ENCODE data around the gene DNAJC27.
A peak's percentile ranks its signal among the peaks of the same experiment; 100 is the strongest.

DNAJC27 gene

DNA sequence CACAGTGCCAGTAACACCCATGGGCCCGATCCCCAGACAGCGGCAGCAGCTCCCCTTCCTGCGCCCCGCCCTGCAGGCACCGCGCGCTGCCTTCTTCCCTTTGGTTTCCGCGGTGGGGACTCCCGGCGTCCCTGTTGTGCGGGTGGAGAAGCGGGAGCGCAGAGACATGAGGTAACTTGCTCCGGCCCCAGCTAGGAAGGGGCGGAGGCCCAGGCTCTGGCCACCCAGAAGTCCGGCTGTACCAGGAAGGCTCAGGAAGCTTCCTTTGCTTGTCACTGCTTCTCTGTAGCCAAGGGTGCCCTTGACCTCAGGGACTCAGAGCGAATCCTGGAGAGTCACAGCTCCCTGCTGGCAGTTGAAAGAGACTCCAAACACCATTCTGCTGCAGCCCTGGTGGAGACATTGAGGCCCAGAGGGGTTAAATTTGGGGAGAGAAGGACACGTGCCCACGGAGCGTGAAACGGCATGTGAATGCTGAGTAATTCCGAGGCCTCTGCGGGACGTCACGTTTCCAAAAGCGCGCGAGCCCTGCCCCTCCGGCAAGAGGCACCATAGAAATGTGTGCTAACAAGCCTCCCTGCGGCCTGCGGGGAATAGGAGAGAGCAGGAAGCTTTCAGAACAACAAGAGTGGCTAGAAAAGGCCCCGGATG is 45.0 kb downstream of the DNAJC27 start:
- DNase-seq (ENCODE audit: low read depth in 2 of 3, low spot score in 1 of 3) = peak in 1 of 3 donors; percentile 55

DNA sequence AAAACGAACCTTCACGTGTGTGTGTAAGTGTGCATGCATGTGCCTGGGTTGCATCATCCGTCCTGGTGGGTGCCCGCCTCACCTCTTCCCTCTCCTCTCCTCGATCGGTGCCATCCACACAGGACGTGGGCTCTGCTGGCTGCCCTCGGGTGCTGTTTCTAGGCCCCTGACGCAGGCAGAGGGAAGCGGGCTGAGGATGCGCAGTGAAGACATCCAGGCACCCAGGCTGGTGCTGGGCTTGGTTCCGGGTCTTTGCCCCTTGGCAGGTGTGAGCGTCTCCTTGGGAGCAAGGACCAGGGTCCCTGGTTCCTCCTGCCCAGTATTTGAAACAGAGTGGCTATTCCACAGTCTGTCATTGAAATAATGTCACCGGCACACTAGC is 45.5 kb downstream of the DNAJC27 start:
- no peak for DNase-seq (ENCODE audit: low read depth in 2 of 3, low spot score in 1 of 3)

DNA sequence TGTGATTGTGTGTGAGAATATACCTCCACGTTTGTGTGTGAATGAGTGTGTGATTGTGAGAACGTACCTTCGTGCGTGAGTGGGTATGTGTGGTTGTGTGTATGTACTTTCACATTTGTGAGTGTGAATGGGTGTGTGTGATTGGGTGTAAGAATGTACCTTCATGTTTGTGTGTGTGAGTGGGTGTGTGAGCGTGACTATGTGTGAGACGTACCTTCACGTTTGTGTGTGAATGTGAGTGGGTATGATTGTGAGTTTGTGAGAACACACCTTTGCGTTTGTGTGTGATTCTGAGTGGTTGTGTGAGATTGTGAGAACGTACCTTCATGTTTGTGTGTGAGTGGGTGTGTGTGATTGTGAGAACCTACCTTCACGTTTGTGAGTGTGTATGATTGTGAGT is 45.9 kb downstream of the DNAJC27 start:
- DNase-seq (ENCODE audit: low read depth in 2 of 3, low spot score in 1 of 3) = no peak

DNA sequence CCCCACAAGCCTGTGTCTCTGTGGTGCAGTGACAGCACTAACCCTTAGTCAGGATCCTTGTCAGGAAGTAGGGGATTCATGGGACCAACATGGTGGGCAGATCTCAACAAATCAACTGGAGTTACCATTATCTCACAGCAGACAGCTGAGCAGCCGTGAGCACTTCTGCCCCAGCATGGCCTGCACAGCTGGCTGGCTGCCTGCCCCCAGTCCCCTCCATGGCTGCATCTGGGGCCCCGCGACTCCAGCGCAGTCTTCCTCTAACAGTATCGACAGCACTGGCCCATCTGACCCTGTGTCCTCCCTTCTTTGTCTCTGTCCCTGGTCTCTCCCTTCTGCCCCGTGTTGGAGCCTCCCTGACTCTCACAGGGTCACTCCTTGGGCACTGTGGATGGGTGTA is 47.0 kb downstream of the DNAJC27 start:
- DNase-seq (ENCODE audit: low read depth in 2 of 3, low spot score in 1 of 3) = no peak

DNA sequence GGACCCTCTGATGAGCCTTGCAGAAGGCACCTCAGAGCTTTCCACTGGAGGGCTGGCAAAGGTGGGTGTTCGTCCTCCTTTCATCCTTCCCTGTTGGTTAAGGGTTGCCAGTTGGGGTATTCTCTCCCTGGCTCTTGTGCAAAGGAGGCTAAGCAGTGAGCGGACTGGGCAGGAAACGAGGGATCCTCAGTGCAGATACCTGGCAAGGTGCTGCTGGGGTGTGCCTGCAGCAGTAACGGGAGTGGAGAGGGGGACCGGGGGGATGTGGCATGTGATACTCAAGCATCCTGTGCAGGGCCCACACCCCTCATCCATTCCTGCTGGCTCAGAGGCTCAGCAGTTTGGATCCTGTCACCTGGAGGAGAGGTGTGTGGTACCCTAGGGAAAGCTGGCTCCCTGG is 47.5 kb downstream of the DNAJC27 start:
- no peak for DNase-seq (ENCODE audit: low read depth in 2 of 3, low spot score in 1 of 3)

DNA sequence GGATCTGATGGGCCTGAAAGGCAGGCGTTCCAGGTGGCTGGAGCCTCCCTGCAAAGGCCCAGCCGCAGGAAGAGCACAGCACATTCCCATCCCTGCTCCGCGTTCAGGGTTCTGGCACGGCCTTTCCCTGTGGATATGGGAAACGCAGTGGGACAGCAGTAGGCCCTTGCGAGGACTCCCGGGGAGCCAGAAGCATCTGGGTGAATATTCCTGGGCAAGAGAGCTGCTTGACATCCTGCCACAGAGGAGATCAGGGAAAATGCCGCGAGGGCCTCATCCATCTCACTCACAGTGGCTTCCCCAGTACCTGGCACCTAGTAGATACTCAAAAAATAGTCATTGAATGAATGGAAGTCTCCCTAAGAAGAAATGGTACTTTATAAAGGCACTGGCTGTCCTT is 48.6 kb downstream of the DNAJC27 start:
- DNase-seq (ENCODE audit: low read depth in 2 of 3, low spot score in 1 of 3) = no peak

DNA sequence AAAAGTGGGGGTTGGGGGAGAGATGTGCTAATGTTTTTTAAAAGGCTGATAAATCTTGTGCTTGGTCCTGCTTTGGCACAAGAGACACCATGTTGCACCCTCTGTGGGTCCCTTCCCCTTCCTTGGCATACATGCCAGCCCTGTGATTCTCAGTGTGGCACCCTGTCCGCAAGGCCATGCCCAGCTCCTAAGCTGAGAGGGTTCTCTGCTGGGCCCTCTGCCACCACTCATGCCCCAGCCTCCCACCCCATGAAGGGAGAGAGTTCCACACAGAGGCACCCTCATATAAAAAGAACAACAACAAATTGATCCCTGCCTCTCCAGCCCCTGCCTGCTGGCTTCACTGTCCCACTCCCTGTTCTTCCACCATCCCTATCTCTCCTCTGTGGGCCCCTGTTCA is 49.2 kb downstream of the DNAJC27 start:
- DNase-seq (ENCODE audit: low read depth in 2 of 3, low spot score in 1 of 3) = no peak

DNA sequence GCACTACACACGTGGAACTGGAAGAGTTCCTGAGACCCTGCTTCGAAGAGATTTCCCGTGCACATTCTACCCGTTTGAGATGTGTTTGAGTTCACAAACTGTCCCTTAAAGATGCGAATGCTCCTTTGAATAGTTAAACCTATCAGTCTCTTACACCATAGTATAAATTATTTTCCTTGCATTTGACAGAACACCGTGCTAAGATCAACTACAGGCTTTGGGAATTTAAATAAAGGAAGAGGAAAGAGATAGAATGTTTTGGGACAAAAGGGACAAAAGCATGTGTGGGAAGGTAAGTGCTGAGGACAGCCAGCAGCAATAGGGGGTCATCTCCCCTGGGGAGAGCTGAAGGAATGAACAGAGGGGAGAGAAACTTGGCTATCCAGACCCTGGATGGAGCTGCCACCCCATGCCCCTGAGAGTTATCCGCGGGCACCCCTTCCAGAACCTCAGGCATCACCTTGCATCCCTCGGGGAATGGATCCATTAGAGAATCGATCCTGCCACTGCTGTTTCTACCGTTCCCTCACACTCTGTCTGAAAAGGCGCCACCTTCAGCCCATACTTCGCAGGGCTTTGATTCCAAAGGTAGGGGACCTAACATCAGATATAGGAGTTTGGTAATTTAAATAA is 50.8 kb downstream of the DNAJC27 start:
- DNase-seq (ENCODE audit: low read depth in 2 of 3, low spot score in 1 of 3) = no peak

DNA sequence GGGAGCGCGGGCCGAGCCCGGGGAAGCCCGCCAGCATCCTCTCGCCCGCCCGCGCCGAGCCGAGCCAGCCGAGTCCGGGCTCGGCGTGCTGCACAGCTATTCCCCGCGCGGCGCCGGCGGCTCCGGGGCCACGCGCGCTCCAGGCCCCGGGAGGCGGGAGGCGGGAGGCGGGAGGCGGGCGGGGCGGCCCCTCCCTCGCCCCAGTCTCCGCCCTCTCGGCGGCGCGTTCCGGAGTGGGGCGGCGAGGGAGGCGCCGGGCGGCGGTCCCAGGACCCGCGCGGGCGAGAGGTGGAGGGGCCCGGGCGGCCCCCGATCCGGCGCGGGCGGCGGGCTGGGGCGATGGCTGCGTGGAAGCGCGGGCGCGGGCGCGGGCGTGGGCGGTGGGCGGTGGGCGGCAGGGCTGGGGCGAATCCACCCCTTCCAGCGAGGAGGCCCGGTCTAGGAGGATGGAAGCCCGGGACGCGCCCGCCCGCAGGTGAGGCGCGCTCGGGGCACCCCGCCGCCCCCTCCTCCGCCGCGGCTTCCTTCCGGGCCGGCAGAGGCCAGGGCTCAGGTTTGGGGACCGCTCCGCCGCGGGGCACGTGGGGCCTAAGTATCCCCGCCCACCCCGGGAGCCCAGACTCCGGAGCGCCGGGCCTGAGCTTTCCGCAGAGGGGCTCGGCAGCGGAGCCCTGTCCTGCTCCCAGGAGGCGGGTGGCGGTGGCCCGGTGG is 51.5 kb downstream of the DNAJC27 start, which contains the start of gene ADCY3:
Gene ADCY3, minus strand, starts transcription at position 140 of the 711 bp plus-strand sequence. CDS start 1,250 bp downstream, outside the sequence.
- peak in 1 of 3 donors; percentile 54 for DNase-seq (ENCODE audit: low read depth in 2 of 3, low spot score in 1 of 3)

DNA sequence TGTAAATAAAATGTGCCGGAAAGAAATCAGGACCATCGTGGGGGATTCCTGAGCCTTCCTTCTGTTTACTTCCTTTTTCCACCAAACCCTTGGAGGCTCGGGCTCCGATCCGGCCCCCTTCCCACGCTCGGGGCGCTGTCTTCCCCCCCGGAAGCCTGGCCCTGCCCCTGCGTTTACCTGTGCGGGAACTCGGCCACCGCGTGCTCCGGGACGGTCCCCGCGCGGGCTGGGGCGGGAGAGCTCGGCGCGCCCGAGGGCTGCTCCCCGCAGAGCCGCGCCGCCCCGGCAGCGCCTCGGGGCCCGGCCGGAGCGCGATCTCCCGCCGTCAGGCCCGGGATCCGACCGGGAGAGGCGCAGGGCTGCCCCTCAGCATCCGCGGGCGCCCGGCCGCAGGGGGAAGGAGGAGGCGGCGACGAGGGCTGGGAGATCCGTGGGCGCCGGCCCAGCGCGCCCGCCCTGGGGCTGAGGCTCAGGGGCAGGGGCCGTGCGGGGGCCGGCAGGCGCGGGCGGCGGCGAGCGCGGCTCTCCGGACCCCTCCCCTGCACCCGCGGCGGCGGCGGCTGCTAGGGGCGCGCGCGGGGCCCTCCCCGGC is 52.2 kb downstream of the DNAJC27 start:
- DNase-seq (ENCODE audit: low read depth in 2 of 3, low spot score in 1 of 3) = peak in 1 of 3 donors; percentile 23

DNA sequence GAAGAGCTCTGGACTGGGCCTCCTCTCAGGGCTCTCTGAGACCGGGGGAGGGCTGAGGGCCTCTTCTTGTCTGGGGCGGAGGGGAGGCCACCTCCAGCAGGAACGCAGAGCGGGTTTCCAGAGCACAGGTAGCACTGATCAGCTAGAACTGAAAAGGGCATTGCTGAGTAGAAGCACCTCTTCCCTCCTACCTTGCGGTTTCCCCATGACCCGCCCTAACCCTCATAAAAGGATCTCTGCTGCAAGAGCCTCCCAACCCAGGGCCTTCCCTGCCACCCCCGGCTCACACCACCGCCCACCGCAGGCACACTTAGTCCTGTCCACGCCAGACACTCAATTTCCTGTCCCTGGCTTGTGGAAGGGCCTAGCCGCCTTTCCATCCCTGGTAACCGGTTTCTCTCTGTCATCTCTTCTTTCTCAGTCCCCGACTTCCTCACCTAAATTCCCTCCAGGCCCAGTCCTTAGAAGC is 52.7 kb downstream of the DNAJC27 start:
- peak in 1 of 3 donors; percentile 39 for DNase-seq (ENCODE audit: low read depth in 2 of 3, low spot score in 1 of 3)

DNA sequence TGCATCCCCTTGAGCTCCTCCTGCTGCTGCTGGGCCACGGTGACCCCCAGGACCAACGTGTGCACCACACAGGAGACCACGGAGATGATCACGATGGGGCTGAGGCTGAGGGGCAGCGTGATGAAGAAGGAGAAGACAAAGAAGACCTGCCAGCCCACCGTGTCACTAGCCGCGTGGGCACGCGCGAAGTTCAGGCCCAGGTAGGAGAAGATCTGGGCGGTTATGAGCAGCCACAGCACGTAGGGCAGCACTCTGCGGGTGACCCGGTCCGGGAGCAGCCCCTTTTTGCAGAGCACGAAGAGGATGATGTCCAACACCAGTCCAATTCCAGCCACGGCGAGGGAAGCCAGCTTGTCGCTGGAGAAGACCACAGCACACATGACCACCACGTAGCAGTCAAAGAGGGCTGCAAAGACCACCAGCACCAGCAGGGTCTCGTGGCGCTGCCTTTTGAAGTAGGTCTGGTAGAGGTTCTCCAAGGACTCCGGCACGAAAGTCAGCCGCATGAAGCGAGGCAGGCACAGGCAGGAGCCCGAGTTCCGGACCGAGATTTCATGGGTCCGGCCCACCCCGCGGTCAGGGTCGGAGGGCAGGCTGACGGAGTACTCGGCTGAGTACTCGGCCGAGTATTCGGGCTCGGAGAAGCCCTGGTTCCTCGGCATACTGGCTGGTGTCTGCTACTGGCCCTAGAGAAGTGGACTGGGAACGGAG is 53.3 kb downstream of the DNAJC27 start:
- DNase-seq (ENCODE audit: low read depth in 2 of 3, low spot score in 1 of 3) = no peak

DNA sequence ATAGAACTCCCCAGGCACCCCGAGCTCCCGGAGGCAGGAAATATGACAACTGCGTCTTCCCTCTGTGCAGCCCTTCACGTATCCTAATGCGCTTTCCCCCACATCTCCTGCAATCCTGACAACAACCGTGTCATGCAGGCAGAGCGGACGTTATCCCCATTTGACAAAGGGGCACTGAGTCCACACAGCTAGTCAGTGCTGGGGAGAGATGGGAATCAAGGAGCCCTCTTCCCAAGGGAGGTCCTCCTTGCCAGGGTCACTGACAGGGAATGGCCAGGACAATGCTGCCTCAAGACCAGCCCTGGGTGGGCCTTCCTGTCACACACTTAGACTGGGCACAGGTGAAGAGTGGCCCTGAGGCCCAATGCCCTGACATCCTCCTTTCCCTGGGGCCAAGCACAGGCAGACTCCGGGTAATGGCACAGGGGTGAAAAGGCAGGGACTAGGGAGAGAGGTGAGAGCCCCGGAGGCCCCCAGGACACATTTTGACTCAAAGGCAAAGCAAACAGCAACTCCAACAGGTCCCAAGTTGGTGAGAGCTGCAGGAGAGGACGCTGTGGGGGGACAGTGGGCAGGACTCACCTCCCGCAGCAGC is 53.9 kb downstream of the DNAJC27 start:
- no peak for DNase-seq (ENCODE audit: low read depth in 2 of 3, low spot score in 1 of 3)

DNA sequence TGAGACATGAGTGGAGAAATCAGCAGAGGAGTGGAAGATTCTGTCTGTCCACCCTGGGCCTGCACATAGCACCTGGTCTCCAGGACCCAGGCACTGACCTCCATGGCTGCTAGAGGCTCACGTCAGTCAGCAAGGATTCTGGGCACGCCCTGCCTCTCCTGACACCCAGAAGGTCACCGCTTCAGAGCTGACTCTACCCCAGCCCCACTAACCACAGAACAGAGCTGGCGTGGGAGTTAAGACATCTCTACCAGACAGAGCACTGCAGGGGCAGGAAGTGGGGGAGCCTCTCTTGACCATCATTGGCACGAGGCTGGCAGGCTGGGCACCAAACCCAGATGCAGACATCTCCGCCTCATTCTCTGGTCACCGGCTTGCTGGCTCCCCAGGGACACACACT is 54.7 kb downstream of the DNAJC27 start:
- peak in 1 of 3 donors; percentile 16 for DNase-seq (ENCODE audit: low read depth in 2 of 3, low spot score in 1 of 3)

DNA sequence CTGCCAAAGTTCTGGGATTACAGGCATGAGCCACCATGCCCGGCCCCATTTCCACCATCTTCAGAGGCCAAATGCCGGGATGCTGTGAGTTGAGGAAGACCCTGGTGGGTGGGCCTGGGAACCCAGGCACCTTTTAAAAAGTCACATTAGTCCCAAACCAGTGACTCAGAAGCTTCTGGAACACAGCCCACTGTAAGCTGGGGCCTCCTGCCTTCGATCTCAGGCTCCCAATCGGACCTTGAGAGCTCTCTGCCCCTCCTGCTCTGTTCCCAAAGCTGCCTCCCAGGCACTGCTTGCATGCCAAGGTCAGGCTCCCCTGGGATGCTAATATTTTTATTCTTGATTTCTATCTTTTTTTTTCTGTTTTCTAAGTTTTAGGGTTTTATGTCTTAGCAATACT is 56.0 kb downstream of the DNAJC27 start:
- no peak for DNase-seq (ENCODE audit: low read depth in 2 of 3, low spot score in 1 of 3)

DNA sequence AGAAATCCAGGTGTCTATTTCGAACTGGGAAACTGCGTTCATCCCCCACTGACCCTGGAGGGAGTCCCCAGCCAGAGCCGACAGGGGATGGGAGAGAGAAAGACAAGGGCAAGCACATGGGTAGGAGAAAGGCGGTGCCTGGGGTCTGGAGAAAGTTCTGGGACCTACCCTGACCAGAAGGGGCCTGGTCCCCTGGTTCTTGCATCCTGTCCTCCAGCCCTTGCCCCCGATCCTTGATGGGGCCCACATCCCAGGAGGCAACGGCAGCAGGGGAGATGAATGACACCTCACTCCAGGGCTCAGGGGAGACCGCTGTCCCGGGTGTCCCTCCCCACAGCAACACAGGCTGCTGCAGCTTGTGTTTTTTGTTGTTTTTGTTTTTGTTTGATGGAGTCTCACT is 56.6 kb downstream of the DNAJC27 start:
- no peak for DNase-seq (ENCODE audit: low read depth in 2 of 3, low spot score in 1 of 3)

DNA sequence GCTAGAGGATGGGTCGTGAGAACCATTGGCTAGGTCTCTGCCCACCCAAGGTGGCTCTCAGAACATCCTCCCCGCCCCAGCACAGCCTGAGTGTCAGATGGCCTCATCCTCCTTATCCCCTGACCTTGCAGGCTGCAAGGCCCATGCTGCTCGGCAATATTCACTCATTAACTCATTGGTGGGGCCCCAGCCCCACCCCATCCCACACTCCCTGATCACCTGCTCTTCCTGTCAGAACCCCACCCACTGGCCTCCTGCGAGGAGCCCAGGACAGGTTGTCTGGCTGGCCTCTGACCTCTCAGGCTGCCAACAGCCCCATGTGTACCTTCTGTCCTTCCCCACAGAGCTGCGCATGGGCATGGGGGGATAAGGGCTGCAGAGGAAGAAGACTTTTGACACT is 57.0 kb downstream of the DNAJC27 start:
- DNase-seq (ENCODE audit: low read depth in 2 of 3, low spot score in 1 of 3) = no peak

DNA sequence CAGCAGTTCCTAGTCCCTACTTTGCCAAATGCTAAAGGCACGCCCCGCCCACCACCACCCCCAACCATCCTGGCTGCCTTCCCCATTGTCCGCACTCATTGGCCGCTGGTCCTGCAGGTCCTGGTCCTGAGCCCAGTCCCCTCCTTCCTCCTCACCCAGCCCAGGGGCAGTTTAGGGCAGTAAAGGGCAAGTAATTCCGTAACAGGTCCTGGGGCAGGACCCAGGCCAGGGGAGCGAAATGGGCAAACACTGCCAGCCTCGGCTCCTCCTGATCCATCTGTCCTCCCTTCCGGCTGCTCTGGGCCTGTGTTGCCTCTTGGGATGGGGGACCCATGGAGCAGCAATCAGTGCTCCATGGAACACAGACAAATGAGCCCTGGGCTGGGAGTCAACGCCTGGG is 57.8 kb downstream of the DNAJC27 start:
- DNase-seq (ENCODE audit: low read depth in 2 of 3, low spot score in 1 of 3) = no peak

DNA sequence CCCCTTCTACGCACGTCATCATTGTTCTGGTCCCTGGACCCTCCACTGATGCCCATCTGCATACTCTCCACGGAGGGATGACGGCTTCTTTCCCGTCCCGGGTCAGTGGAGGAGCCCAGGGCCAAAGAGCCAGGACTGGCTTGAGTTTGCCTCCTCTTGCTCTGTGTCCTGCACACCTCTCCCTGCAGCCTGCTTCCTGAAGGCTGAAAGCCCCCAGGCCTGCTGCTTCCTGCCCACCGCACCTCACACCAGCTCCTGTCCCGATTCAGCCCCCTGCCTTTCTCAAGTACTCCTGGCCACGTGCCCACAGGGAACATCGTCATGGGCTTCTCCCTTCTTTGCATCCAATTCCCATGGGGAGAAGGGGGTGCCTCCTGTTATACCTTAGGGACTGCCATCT is 58.8 kb downstream of the DNAJC27 start:
- no peak for DNase-seq (ENCODE audit: low read depth in 2 of 3, low spot score in 1 of 3)

DNA sequence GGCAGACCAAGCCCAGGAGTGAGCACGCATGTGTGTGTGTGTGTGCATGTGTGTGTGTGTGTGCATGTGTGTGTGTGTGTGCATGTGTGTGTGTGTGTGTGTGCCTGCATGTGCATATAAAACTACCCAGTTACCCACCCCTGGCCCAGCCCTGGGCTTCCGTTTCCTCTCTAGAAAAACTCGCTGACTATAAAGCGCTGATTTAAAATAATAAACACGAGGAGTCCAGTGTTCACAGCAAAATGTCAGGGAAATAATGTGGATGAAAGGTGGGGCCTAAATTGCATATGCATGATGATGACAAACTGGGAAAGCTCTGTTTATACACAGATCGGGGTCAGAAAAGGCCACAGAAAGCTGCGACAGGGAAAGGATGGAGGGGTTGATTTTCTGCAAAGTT is 59.2 kb downstream of the DNAJC27 start:
- DNase-seq (ENCODE audit: low read depth in 2 of 3, low spot score in 1 of 3) = no peak

DNA sequence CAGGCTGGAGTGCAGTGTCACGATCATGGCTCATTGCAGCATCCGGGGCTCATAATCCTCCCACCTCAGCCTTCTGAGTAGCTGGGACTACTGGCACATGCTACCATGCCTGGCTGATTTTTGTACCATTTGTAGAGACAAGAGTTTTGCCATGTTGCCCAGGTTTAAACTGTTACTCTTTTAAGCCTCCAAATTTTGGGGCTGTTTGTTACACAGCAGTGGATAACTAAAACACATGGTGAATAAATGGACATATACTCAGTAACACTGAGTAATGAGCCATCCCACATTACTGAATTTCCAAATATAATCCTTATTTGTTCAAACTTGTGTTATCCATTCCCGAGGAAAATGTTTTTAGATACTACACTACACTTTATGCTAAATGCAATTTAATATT is 61.5 kb downstream of the DNAJC27 start:
- no peak for DNase-seq (ENCODE audit: low read depth in 2 of 3, low spot score in 1 of 3)
